OCI-LY1 (cell line): ENCODE measurements around the gene HAX1.

ENCODE experiments used
- H2AFZ ChIP-seq: fragments of 200-600 bp; sonication (generic), shearing (Covaris generic); 2 replicates; pipeline ENCODE4 v1.6.0; 2014; ENCODE audit warnings: antibody characterized with exemption, mild to moderate bottlenecking, low read length
- H3F3A ChIP-seq: fragments of 200-600 bp; sonication (generic), shearing (Covaris generic); 2 replicates; pipeline ENCODE4 v1.6.0; 2014; ENCODE audit warnings: mild to moderate bottlenecking, antibody characterized with exemption, low read length, moderate library complexity; ENCODE audit not compliant: insufficient read depth
- H3K27ac ChIP-seq: fragments of 200-600 bp; sonication (generic); 2 replicates; pipeline ENCODE4 v1.5.1; 2014; ENCODE audit warnings: low read length, mixed run types, mild to moderate bottlenecking, low read depth; ENCODE audit not compliant: poor library complexity, severe bottlenecking
- H3K27me3 ChIP-seq: fragments of 200-600 bp; sonication (generic); 2 replicates; pipeline ENCODE4 v1.6.0; 2014; ENCODE audit warnings: antibody characterized with exemption, mild to moderate bottlenecking, low read length, moderate library complexity; ENCODE audit not compliant: insufficient read depth
- H3K36me3 ChIP-seq: fragments of 200-600 bp; sonication (generic); 2 replicates; pipeline ENCODE4 v1.6.1; 2014; ENCODE audit warnings: mild to moderate bottlenecking, antibody characterized with exemption, low read length, moderate library complexity, mixed read lengths; ENCODE audit not compliant: insufficient read depth
- H3K4me1 ChIP-seq: fragments of 200-600 bp; sonication (generic); 2 replicates; pipeline ENCODE4 v1.5.1; 2014; ENCODE audit warnings: mild to moderate bottlenecking, low read length, moderate library complexity; ENCODE audit not compliant: insufficient read depth, severe bottlenecking
- H3K4me2 ChIP-seq: fragments of 200-600 bp; sonication (generic), shearing (Covaris generic); 2 replicates; pipeline ENCODE4 v1.6.1; 2014; ENCODE audit warnings: low read length
- H3K4me3 ChIP-seq: fragments of 200-600 bp; sonication (generic); 2 replicates; pipeline ENCODE4 v1.5.1; 2014; ENCODE audit warnings: low read length, low read depth, mild to moderate bottlenecking, mixed read lengths; ENCODE audit not compliant: poor library complexity, severe bottlenecking
- H3K79me2 ChIP-seq: fragments of 200-600 bp; shearing (Covaris generic); 2 replicates; pipeline ENCODE4 v1.6.1; 2016; ENCODE audit warnings: mixed run types, low read length, mixed read lengths; ENCODE audit not compliant: insufficient read depth
- H3K9ac ChIP-seq: fragments of 200-600 bp; sonication (generic), shearing (Covaris generic); 2 replicates; pipeline ENCODE4 v1.6.1; 2014; ENCODE audit warnings: mild to moderate bottlenecking, low read length, mixed read lengths
- H3K9me2 ChIP-seq: fragments of 200-600 bp; sonication (generic), shearing (Covaris generic); 2 replicates; pipeline ENCODE4 v1.6.1; 2014; ENCODE audit warnings: low read depth, mild to moderate bottlenecking, low read length, mixed read lengths
- H3K9me3 ChIP-seq: fragments of 200-600 bp; shearing (Covaris generic); 2 replicates; pipeline ENCODE4 v1.6.1; 2014; ENCODE audit warnings: low read length, mixed read lengths
- H4K20me1 ChIP-seq: fragments of 200-600 bp; sonication (generic), shearing (Covaris generic); 2 replicates; pipeline ENCODE4 v1.6.0; 2016; ENCODE audit warnings: mild to moderate bottlenecking, low read length; ENCODE audit not compliant: insufficient read depth
- CTCF ChIP-seq: fragments of 200-600 bp; sonication (generic), shearing (Covaris generic); IDR thresholded peaks from 2 replicates; pipeline ENCODE4 v1.5.1; 2017; ENCODE audit warnings: mild to moderate bottlenecking, antibody characterized with exemption, low read length, moderate library complexity, mixed read lengths
- EZH2 ChIP-seq: fragments of 200-600 bp; sonication (generic), shearing (Covaris generic); IDR thresholded peaks from 2 replicates; pipeline ENCODE4 v1.8.0; 2017; ENCODE audit warnings: borderline replicate concordance, mixed run types, mild to moderate bottlenecking, antibody characterized with exemption, low read length, moderate library complexity, mixed read lengths

Gene HAX1

GRCh38 chr1:154272217-154272998 is at the start of gene HAX1:
Gene HAX1, plus strand, starts transcription at chr1:154272629. Its CDS starts 95 bp downstream, at chr1:154272724.
- TF ChIP-seq EZH2 (no peak), CTCF (peak; percentile 85)
- Histone ChIP-seq H3K4me2 (peak within 1 kb of the TSS; percentile 80), H2AFZ (no peak within 1 kb of the TSS; the same call in 1 of the 2 replicates), H3K27me3 (no peaks in the 10 kb centered on the region), H3K9me2 (no peaks in the 10 kb centered on the region), H3K9ac (peak within 1 kb of the TSS; percentile 88), H3K9me3 (no peaks in the 10 kb centered on the region), H4K20me1 (no peaks in the 10 kb centered on the region), H3K4me1 (peaks cover 15% of the 10 kb centered on the region), H3K36me3 (peaks cover 38% of the 10 kb centered on the region), H3K79me2 (peaks cover 5% of the 10 kb centered on the region; the same call in 1 of the 2 replicates), H3K4me3 (peak within 1 kb of the TSS; percentile 86), H3K27ac (peak within 1 kb of the TSS; percentile 64), H3F3A (no peaks in the 10 kb centered on the region)

- TF ChIP-seq CTCF (no peak), EZH2 (no peak)
- no peak overlapping the region for H2AFZ ChIP-seq
- H3K4me2 ChIP-seq: peak overlapping the region; percentile 84
- no peaks in the 10 kb centered on the region for H3F3A ChIP-seq
- peak overlapping the region; percentile 91 for H3K4me3 ChIP-seq
- H3K79me2 ChIP-seq: peaks cover 78% of the 10 kb centered on the region
- H3K4me1 ChIP-seq: peaks cover 44% of the 10 kb centered on the region
- H3K9ac ChIP-seq: no peak overlapping the region
- H4K20me1 ChIP-seq: no peaks in the 10 kb centered on the region
- H3K9me2 ChIP-seq: no peaks in the 10 kb centered on the region
- no peaks in the 10 kb centered on the region for H3K9me3 ChIP-seq
- H3K36me3 ChIP-seq: peaks cover 75% of the 10 kb centered on the region
- H3K27me3 ChIP-seq: no peaks in the 10 kb centered on the region
- H3K27ac ChIP-seq: no peak overlapping the region
These were observed 49.5 kb upstream of the HAX1 start for GRCh38 chr1:154222918-154223317.

GRCh38 chr1:154223621-154224020 is 48.8 kb upstream of the HAX1 start:
- peaks cover 37% of the 10 kb centered on the region for H3K4me1 ChIP-seq
- H3K36me3 ChIP-seq: peaks cover 75% of the 10 kb centered on the region
- H3K9me2 ChIP-seq: no peaks in the 10 kb centered on the region
- peaks cover 71% of the 10 kb centered on the region for H3K79me2 ChIP-seq
- H3K9me3 ChIP-seq: no peaks in the 10 kb centered on the region
- no peaks in the 10 kb centered on the region for H3F3A ChIP-seq
- H3K27me3 ChIP-seq: no peaks in the 10 kb centered on the region
- no peak for TF ChIP-seq EZH2
- TF ChIP-seq CTCF: no peak
- H3K27ac ChIP-seq: no peak overlapping the region
- peak overlapping the region; percentile 84 for H3K4me2 ChIP-seq
- H3K4me3 ChIP-seq: no peak overlapping the region
- no peaks in the 10 kb centered on the region for H4K20me1 ChIP-seq
- H3K9ac ChIP-seq: 0 out of 2 replicates have a peak overlapping the region, but pooled peaks have one; percentile 6
- no peak overlapping the region for H2AFZ ChIP-seq
